ENCODE data around the gene FGD3.

DNA sequence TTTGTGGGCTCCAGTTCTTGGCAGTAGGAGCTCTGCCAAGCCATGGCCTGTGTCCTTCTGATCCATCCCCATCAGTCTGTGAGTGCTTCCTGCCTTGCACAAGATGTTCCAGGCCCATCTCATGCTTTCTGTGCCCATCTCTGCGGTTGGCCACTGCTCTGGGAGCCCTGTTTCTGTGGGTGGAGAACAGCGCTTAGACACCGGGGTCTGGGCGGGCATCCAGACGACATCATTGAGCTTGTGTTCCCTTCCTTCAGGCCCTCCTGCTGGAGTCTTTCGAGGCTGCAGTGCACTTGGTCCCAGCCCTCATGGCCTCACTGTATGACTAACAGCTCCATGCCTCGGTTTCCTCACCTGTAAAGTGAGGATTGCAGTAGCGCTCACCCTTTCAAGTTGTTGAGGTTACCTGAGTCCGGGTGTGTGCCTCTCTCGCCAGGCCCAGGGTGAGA, 133.8 kb downstream of the FGD3 start:
- no peak for TF ChIP-seq CTCF (IDR thresholded peaks at IDR 0.05; ENCODE audit: low read depth, low read length, poor library complexity, severe bottlenecking)
- TF ChIP-seq EZH2phosphoT487 (IDR thresholded peaks at IDR 0.05; ENCODE audit: borderline replicate concordance, low read length): no peak
